GM23338 (cell line): Measurements from ENCODE around the gene TRAF7. TPM values are rescaled to one million over a fixed set of nuclear protein-coding genes. Genes with fewer than 3 reads are reported as not detected.

Experiments used
- CREB1 ChIP-seq: fragments of 250-450 bp; sonication (Bioruptor Pico); IDR thresholded peaks from 2 replicates; pipeline ENCODE4 v1.5.0; 2020; ENCODE audit warnings: low read depth, mild to moderate bottlenecking, moderate library complexity
- EZH2phosphoT487 ChIP-seq: fragments of 200-600 bp; sonication (generic); IDR thresholded peaks from one replicate; pipeline ENCODE4 v1.8.1; 2018; ENCODE audit warnings: antibody characterized with exemption; ENCODE audit not compliant: unreplicated experiment
- NANOG ChIP-seq: IDR thresholded peaks from 2 replicates; pipeline ENCODE4 v1.6.1; 2016; ENCODE audit warnings: antibody characterized with exemption, borderline replicate concordance
- microRNA counts: library from miRNA; unstranded; fragments of <30 nt; microRNA quantifications from one replicate; lab custom pipeline; 2017
- microRNA-seq: library from miRNA; unstranded; fragments of <30 nt; microRNA quantifications from one replicate; pipeline ENCODE4, GENCODE V29; 2017
- polyA plus RNA-seq: library from polyadenylated mRNA; unstranded; fragments of >200 nt; fragmentation: Nextera tagmentation; extraction: Ambion mirVana; gene quantifications from 2 replicates; pipeline ENCODE4 v1.2.1, GENCODE V29; 2016
- small RNA-seq: library from RNA; depleted of rRNA; stranded (forward); fragments of <200 nt; gene quantifications from one replicate; pipeline ENCODE3, GENCODE V24; 2014; ENCODE audit warnings: low replicate concordance
- total RNA-seq: library from RNA; depleted of rRNA; stranded (reverse); fragments of >200 nt; shearing (Covaris generic); gene quantifications from 2 replicates; pipeline ENCODE4 v1.2.3, GENCODE V29; 2014; rRNA removed
- TF ChIP-seq, protein P1 (sequence below): fragments of 250-450 bp; sonication (Bioruptor Pico); IDR thresholded peaks from 2 replicates; pipeline ENCODE4 v1.5.0; 2020; ENCODE audit warnings: mild to moderate bottlenecking, moderate library complexity

Gene TRAF7
- total and polyA plus RNA-seq, 2 experiments from 2014 or later: 36.4 to 133 TPM

DNA sequence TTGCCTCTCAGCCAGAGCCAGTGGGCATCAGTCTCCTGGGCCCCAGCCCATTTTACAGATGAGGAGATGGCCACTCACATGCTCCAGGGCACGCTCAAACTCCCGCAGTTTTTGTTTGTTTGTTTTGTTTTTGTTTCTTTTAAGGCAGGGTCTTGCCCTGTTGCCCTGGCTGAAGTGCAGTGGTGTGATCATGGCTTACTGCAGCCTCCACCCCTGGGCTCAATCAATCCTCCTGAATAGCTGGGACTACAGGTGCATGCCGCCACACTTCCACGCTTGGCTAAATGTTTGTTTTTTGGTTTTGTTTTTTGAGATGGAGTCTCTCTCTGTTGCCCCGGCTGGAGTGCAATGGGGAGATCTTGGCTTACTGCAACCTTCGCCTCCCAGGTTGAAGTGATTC is 71.3 kb downstream of the TRAF7 start (continued):
- TF ChIP-seq, protein P1, sequence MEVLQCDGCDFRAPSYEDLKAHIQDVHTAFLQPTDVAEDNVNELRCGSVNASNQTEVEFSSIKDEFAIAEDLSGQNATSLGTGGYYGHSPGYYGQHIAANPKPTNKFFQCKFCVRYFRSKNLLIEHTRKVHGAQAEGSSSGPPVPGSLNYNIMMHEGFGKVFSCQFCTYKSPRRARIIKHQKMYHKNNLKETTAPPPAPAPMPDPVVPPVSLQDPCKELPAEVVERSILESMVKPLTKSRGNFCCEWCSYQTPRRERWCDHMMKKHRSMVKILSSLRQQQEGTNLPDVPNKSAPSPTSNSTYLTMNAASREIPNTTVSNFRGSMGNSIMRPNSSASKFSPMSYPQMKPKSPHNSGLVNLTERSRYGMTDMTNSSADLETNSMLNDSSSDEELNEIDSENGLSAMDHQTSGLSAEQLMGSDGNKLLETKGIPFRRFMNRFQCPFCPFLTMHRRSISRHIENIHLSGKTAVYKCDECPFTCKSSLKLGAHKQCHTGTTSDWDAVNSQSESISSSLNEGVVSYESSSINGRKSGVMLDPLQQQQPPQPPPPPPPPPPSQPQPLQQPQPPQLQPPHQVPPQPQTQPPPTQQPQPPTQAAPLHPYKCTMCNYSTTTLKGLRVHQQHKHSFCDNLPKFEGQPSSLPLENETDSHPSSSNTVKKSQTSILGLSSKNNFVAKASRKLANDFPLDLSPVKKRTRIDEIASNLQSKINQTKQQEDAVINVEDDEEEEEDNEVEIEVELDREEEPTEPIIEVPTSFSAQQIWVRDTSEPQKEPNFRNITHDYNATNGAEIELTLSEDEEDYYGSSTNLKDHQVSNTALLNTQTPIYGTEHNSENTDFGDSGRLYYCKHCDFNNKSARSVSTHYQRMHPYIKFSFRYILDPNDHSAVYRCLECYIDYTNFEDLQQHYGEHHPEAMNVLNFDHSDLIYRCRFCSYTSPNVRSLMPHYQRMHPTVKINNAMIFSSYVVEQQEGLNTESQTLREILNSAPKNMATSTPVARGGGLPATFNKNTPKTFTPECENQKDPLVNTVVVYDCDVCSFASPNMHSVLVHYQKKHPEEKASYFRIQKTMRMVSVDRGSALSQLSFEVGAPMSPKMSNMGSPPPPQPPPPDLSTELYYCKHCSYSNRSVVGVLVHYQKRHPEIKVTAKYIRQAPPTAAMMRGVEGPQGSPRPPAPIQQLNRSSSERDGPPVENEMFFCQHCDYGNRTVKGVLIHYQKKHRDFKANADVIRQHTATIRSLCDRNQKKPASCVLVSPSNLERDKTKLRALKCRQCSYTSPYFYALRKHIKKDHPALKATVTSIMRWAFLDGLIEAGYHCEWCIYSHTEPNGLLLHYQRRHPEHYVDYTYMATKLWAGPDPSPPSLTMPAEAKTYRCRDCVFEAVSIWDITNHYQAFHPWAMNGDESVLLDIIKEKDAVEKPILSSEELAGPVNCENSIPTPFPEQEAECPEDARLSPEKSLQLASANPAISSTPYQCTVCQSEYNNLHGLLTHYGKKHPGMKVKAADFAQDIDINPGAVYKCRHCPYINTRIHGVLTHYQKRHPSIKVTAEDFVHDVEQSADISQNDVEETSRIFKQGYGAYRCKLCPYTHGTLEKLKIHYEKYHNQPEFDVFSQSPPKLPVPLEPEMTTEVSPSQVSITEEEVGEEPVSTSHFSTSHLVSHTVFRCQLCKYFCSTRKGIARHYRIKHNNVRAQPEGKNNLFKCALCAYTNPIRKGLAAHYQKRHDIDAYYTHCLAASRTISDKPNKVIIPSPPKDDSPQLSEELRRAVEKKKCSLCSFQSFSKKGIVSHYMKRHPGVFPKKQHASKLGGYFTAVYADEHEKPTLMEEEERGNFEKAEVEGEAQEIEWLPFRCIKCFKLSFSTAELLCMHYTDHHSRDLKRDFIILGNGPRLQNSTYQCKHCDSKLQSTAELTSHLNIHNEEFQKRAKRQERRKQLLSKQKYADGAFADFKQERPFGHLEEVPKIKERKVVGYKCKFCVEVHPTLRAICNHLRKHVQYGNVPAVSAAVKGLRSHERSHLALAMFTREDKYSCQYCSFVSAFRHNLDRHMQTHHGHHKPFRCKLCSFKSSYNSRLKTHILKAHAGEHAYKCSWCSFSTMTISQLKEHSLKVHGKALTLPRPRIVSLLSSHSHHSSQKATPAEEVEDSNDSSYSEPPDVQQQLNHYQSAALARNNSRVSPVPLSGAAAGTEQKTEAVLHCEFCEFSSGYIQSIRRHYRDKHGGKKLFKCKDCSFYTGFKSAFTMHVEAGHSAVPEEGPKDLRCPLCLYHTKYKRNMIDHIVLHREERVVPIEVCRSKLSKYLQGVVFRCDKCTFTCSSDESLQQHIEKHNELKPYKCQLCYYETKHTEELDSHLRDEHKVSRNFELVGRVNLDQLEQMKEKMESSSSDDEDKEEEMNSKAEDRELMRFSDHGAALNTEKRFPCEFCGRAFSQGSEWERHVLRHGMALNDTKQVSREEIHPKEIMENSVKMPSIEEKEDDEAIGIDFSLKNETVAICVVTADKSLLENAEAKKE (CRISPR knock-in tag): no peak
- TF ChIP-seq CREB1 (CRISPR knock-in tag) (no peak), EZH2phosphoT487 (no peak), NANOG (no peak)

MicroRNAs encoded within 50 kb of the gene (microRNA counts, 767-probe panel; counts per million panel counts)
- microRNA hsa-miR-3180 (lab: Ali Mortazavi, UCI) (not detected), microRNA hsa-miR-4516 (lab: Ali Mortazavi, UCI) (4,391 counts per million, percentile 13 among the panel's probes with 10 or more counts)

Small RNAs within 50 kb of the gene (microRNA-seq; reads per million reads assigned to microRNA genes)
- not detected for gene MIR3180-5
- gene MIR4516: not detected
- gene MIR6511B1: not detected

Small RNAs within 50 kb of the gene (small RNA-seq; reads per million reads assigned to genes)
- gene MIR3180-5: not detected
- gene MIR4516: not detected
- not detected for gene RF00019
- gene SNORD60: not detected

Other genes with a start within 250 kb of the TRAF7 start
- gene HS3ST6, start 237.4 kb upstream of the TRAF7 start, total RNA-seq: not detected in 2 replicates
- 0.17 and 0.21 TPM in 2 replicates for gene HS3ST6, start 237.4 kb upstream of the TRAF7 start, polyA plus RNA-seq
- gene MSRB1, start 212.6 kb upstream of the TRAF7 start, total RNA-seq: 23.9 and 31.3 TPM in 2 replicates
- gene MSRB1, start 212.6 kb upstream of the TRAF7 start, polyA plus RNA-seq: 29.6 and 30.4 TPM in 2 replicates
- gene RPL3L, start 201.1 kb upstream of the TRAF7 start, total RNA-seq: 0.31 and 0.59 TPM in 2 replicates
- gene RPL3L, start 201.1 kb upstream of the TRAF7 start, polyA plus RNA-seq: 0.68 and 1.1 TPM in 2 replicates
- 244 and 280 TPM in 2 replicates for gene NDUFB10, start 196.2 kb upstream of the TRAF7 start, total RNA-seq
- gene NDUFB10, start 196.2 kb upstream of the TRAF7 start, polyA plus RNA-seq: 495 and 527 TPM in 2 replicates
- gene RPS2, start 191.0 kb upstream of the TRAF7 start, total RNA-seq: 3,232 and 3,786 TPM in 2 replicates
- gene RPS2, start 191.0 kb upstream of the TRAF7 start, polyA plus RNA-seq: 3,992 and 4,335 TPM in 2 replicates
- gene RNF151, start 188.9 kb upstream of the TRAF7 start, total RNA-seq: not detected in 2 replicates
- not detected in 2 replicates for gene RNF151, start 188.9 kb upstream of the TRAF7 start, polyA plus RNA-seq
- gene TBL3, start 183.7 kb upstream of the TRAF7 start, total RNA-seq: 122 and 157 TPM in 2 replicates
- gene TBL3, start 183.7 kb upstream of the TRAF7 start, polyA plus RNA-seq: 67.0 and 68.8 TPM in 2 replicates
- gene NOXO1, start 174.3 kb upstream of the TRAF7 start, total RNA-seq: 1.2 and 2.0 TPM in 2 replicates
- gene NOXO1, start 174.3 kb upstream of the TRAF7 start, polyA plus RNA-seq: 2.0 and 2.6 TPM in 2 replicates
- gene GFER, start 171.6 kb upstream of the TRAF7 start, total RNA-seq: 40.1 and 53.2 TPM in 2 replicates
- 64.5 and 68.5 TPM in 2 replicates for gene GFER, start 171.6 kb upstream of the TRAF7 start, polyA plus RNA-seq
- 72.2 and 77.7 TPM in 2 replicates for gene SYNGR3, start 165.8 kb upstream of the TRAF7 start, total RNA-seq
- 44.7 and 45.4 TPM in 2 replicates for gene SYNGR3, start 165.8 kb upstream of the TRAF7 start, polyA plus RNA-seq
- 31.7 and 48.6 TPM in 2 replicates for gene ZNF598, start 146.0 kb upstream of the TRAF7 start, total RNA-seq
- gene ZNF598, start 146.0 kb upstream of the TRAF7 start, polyA plus RNA-seq: 8.5 and 10.2 TPM in 2 replicates
- gene NPW, start 136.0 kb upstream of the TRAF7 start, total RNA-seq: 1.9 and 4.5 TPM in 2 replicates
- 37.0 and 37.6 TPM in 2 replicates for gene NPW, start 136.0 kb upstream of the TRAF7 start, polyA plus RNA-seq
- 15.4 and 16.5 TPM in 2 replicates for gene NHERF2, start 128.9 kb upstream of the TRAF7 start, total RNA-seq
- 12.0 and 21.0 TPM in 2 replicates for gene NHERF2, start 128.9 kb upstream of the TRAF7 start, polyA plus RNA-seq
- 84.6 and 97.1 TPM in 2 replicates for gene NTHL1, start 107.9 kb upstream of the TRAF7 start, total RNA-seq
- 87.9 and 94.9 TPM in 2 replicates for gene NTHL1, start 107.9 kb upstream of the TRAF7 start, polyA plus RNA-seq
- gene TSC2, start 107.8 kb upstream of the TRAF7 start, total RNA-seq: 81.4 and 93.0 TPM in 2 replicates
- 36.3 and 40.5 TPM in 2 replicates for gene TSC2, start 107.8 kb upstream of the TRAF7 start, polyA plus RNA-seq
- 75.5 and 107 TPM in 2 replicates for gene PKD1, start 19.9 kb upstream of the TRAF7 start, total RNA-seq
- gene PKD1, start 19.9 kb upstream of the TRAF7 start, polyA plus RNA-seq: 18.5 and 21.1 TPM in 2 replicates
- 3.7 and 4.1 TPM in 2 replicates for gene RAB26, start 7.2 kb upstream of the TRAF7 start, total RNA-seq
- gene RAB26, start 7.2 kb upstream of the TRAF7 start, polyA plus RNA-seq: 8.7 and 11.6 TPM in 2 replicates
- gene CASKIN1, start 40.8 kb downstream of the TRAF7 start, total RNA-seq: 2.4 and 6.2 TPM in 2 replicates
- gene CASKIN1, start 40.8 kb downstream of the TRAF7 start, polyA plus RNA-seq: 1.0 TPM in 2 replicates
- gene MLST8, start 49.7 kb downstream of the TRAF7 start, total RNA-seq: 98.1 and 138 TPM in 2 replicates
- 55.3 and 58.8 TPM in 2 replicates for gene MLST8, start 49.7 kb downstream of the TRAF7 start, polyA plus RNA-seq
- gene BRICD5, start 55.1 kb downstream of the TRAF7 start, total RNA-seq: 3.8 and 5.3 TPM in 2 replicates
- 4.8 and 6.3 TPM in 2 replicates for gene BRICD5, start 55.1 kb downstream of the TRAF7 start, polyA plus RNA-seq
- gene PGP, start 59.1 kb downstream of the TRAF7 start, total RNA-seq: 59.3 and 80.3 TPM in 2 replicates
- gene PGP, start 59.1 kb downstream of the TRAF7 start, polyA plus RNA-seq: 44.4 and 52.1 TPM in 2 replicates
- gene E4F1, start 67.8 kb downstream of the TRAF7 start, total RNA-seq: 42.0 and 45.5 TPM in 2 replicates
- gene E4F1, start 67.8 kb downstream of the TRAF7 start, polyA plus RNA-seq: 22.6 and 22.7 TPM in 2 replicates
- gene DNASE1L2, start 80.7 kb downstream of the TRAF7 start, total RNA-seq: 0.66 TPM in 1 of 2 replicates, not detected in the other
- 0.23 and 0.42 TPM in 2 replicates for gene DNASE1L2, start 80.7 kb downstream of the TRAF7 start, polyA plus RNA-seq
- gene ECI1, start 95.8 kb downstream of the TRAF7 start, total RNA-seq: 117 and 118 TPM in 2 replicates
- gene ECI1, start 95.8 kb downstream of the TRAF7 start, polyA plus RNA-seq: 143 and 152 TPM in 2 replicates
- 372 and 384 TPM in 2 replicates for gene RNPS1, start 112.3 kb downstream of the TRAF7 start, total RNA-seq
- 298 and 315 TPM in 2 replicates for gene RNPS1, start 112.3 kb downstream of the TRAF7 start, polyA plus RNA-seq
- 3.2 and 4.1 TPM in 2 replicates for gene ABCA3, start 184.9 kb downstream of the TRAF7 start, total RNA-seq
- gene ABCA3, start 184.9 kb downstream of the TRAF7 start, polyA plus RNA-seq: 1.8 and 3.0 TPM in 2 replicates